HepG2 (cell line): Measurements from ENCODE around the gene GPR37L1. TPM values are rescaled to one million over a fixed set of nuclear protein-coding genes. Genes with fewer than 3 reads are reported as not detected.
A peak's percentile ranks its signal among the peaks of the same experiment; 100 is the strongest.

ENCODE experiments used
- ASH2L ChIP-seq: fragments of 300-600, 200-600 bp; sonication (generic); IDR thresholded peaks from 2 replicates; pipeline ENCODE4 v1.7.0; 2017; ENCODE audit warnings: low read depth, mild to moderate bottlenecking, moderate library complexity, mixed read lengths, low read length; ENCODE audit not compliant: insufficient read length
- HDAC2 ChIP-seq: sonication (generic); formaldehyde crosslinking; IDR thresholded peaks from 2 replicates; pipeline ENCODE4 v1.4.0; 2020; ENCODE audit warnings: missing genetic modification reagents
- HMGA1 ChIP-seq: sonication (generic); formaldehyde crosslinking; conservative IDR thresholded peaks from 2 replicates; pipeline ENCODE4 v1.4.0; 2020; ENCODE audit warnings: missing genetic modification reagents
- HNF4G ChIP-seq, 2 experiments: sonication (generic) in 1 of 2; formaldehyde crosslinking in 1 of 2; IDR thresholded peaks; 2 replicates each; pipeline versions ENCODE4 v1.4.0 to v1.6.1; 2011 to 2020; ENCODE audit warnings: borderline replicate concordance in 2 of 2, low read depth in 2 of 2, mild to moderate bottlenecking in 2 of 2, low read length in 1 of 2, missing genetic modification reagents in 1 of 2, moderate library complexity in 1 of 2
- JUNB ChIP-seq: sonication (generic); formaldehyde crosslinking; IDR thresholded peaks from 2 replicates; pipeline ENCODE4 v1.8.0; 2022; ENCODE audit warnings: missing genetic modification reagents, mild to moderate bottlenecking, borderline replicate concordance
- MBNL3 ChIP-seq: fragments of 250-450 bp; sonication (Bioruptor Pico); conservative IDR thresholded peaks from 2 replicates; pipeline ENCODE4 v1.8.0; 2022; ENCODE audit warnings: mild to moderate bottlenecking, inconsistent platforms
- MED1 ChIP-seq: sonication (generic); formaldehyde crosslinking; IDR thresholded peaks from 2 replicates; pipeline ENCODE4 v1.4.0; 2020; ENCODE audit warnings: missing genetic modification reagents
- NCOA2 ChIP-seq: sonication (generic); formaldehyde crosslinking; IDR thresholded peaks from 2 replicates; pipeline ENCODE4 v1.8.0; 2022; ENCODE audit warnings: inconsistent platforms
- SETDB1 ChIP-seq: sonication (generic); formaldehyde crosslinking; IDR thresholded peaks from 2 replicates; pipeline ENCODE4 v1.5.1; 2020; ENCODE audit warnings: missing genetic modification reagents, mild to moderate bottlenecking, borderline replicate concordance
- SIX4 ChIP-seq: sonication (generic); formaldehyde crosslinking; IDR thresholded peaks from 2 replicates; pipeline ENCODE4 v1.4.0; 2020; ENCODE audit warnings: missing genetic modification reagents
- ZMYM2 ChIP-seq: sonication (generic); formaldehyde crosslinking; IDR thresholded peaks from 2 replicates; pipeline ENCODE4 v1.8.0; 2022; ENCODE audit warnings: mild to moderate bottlenecking, missing genetic modification reagents
- ZNF564 ChIP-seq: sonication (generic); formaldehyde crosslinking; IDR thresholded peaks from 2 replicates; pipeline ENCODE4 v1.8.1; 2023; ENCODE audit warnings: mild to moderate bottlenecking, missing genetic modification reagents
- ZNF747 ChIP-seq: sonication (generic); formaldehyde crosslinking; IDR thresholded peaks from 2 replicates; pipeline ENCODE4 v1.8.1; 2023; ENCODE audit warnings: missing genetic modification reagents, mild to moderate bottlenecking, borderline replicate concordance
- ZNF766 ChIP-seq: sonication (generic); formaldehyde crosslinking; IDR thresholded peaks from 2 replicates; pipeline ENCODE4 v1.5.0; 2020; ENCODE audit warnings: missing genetic modification reagents, borderline replicate concordance
- polyA plus RNA-seq, 8 experiments: library from polyadenylated mRNA; depleted of rRNA in 3 of 8; stranded (reverse) in 7 of 8; unstranded in 1 of 8; fragments of >200 nt; fragmentation: Illumina TruSeq in 4 of 8; extraction: Trizol in 4 of 8; gene quantifications; 2 replicates each; pipeline versions ENCODE4 v1.2.1 to v1.2.3, GENCODE V29; 2011 to 2016; ENCODE audit warnings: low read depth in 4 of 8, missing spikeins in 1 of 8, mixed read lengths in 1 of 8; ENCODE audit not compliant: insufficient read depth in 1 of 8
- total RNA-seq, 5 experiments: library from RNA; depleted of rRNA; stranded (reverse); fragments of >200 nt; fragmentation: Illumina TruSeq; extraction: Trizol; gene quantifications; 2 replicates each; pipeline ENCODE4 v1.2.3, GENCODE V29; 2016; ENCODE audit warnings: low read depth in 1 of 5
- TF ChIP-seq, protein P1 (sequence below): sonication (generic); formaldehyde crosslinking; IDR thresholded peaks from 2 replicates; pipeline ENCODE4 v1.5.1; 2020; ENCODE audit warnings: mild to moderate bottlenecking, moderate library complexity, missing genetic modification reagents
- TF ChIP-seq, protein P2 (sequence below): sonication (generic); formaldehyde crosslinking; IDR thresholded peaks from 2 replicates; pipeline ENCODE4 v1.9.0; 2021; ENCODE audit warnings: missing genetic modification reagents, mild to moderate bottlenecking, borderline replicate concordance
- TF ChIP-seq, protein P3 (sequence below): sonication (generic); formaldehyde crosslinking; IDR thresholded peaks from 2 replicates; pipeline ENCODE4 v1.4.0; 2020; ENCODE audit warnings: missing genetic modification reagents
- TF ChIP-seq, protein P4 (sequence below): sonication (generic); formaldehyde crosslinking; IDR thresholded peaks from 2 replicates; pipeline ENCODE4; 2020; ENCODE audit warnings: missing genetic modification reagents, mild to moderate bottlenecking, borderline replicate concordance
- TF ChIP-seq, protein P5 (sequence below): IDR thresholded peaks from 2 replicates; pipeline ENCODE4 v1.6.1; 2016; ENCODE audit warnings: missing genetic modification reagents, missing compliant biosample characterization

The GPR37L1 gene
- total and polyA plus RNA-seq, 2 of the 13 experiments (the other 11 are each of a cell fraction or from before 2014, with no cell fraction given), result 0.13 TPM; not detected in 1

DNA sequence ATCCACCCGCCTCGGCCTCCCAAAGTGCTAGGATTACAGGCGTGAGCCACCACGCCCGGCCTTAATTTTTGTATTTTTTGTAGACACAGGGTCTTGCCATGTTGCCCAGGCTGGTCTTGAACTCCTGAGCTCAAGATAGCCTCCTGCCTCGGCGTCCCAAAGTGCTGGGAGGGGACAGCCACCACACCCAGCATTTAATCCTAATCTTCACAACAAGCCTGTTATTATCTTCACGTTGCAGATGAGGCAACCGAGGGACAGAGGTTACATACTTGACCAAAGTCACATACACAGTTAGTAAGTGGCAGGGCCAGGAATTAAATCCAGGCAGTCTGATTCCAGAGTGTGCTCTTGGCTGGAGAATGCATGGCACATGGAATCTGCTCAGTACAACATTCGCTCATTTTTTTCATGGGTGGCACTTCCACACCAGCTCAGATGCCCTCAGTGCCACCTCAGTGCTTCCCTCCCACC lies 4.8 kb upstream of the GPR37L1 start (continued):
- TF ChIP-seq, protein P1, sequence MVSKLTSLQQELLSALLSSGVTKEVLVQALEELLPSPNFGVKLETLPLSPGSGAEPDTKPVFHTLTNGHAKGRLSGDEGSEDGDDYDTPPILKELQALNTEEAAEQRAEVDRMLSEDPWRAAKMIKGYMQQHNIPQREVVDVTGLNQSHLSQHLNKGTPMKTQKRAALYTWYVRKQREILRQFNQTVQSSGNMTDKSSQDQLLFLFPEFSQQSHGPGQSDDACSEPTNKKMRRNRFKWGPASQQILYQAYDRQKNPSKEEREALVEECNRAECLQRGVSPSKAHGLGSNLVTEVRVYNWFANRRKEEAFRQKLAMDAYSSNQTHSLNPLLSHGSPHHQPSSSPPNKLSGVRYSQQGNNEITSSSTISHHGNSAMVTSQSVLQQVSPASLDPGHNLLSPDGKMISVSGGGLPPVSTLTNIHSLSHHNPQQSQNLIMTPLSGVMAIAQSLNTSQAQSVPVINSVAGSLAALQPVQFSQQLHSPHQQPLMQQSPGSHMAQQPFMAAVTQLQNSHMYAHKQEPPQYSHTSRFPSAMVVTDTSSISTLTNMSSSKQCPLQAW, result 0 out of 2 replicates have a peak, but pooled peaks have one; percentile 24
- TF ChIP-seq HNF4G (IDR thresholded peaks at IDR 0.05; ENCODE audit: borderline replicate concordance, low read depth, low read length) (no peak), HNF4G (CRISPR knock-in tag; IDR thresholded peaks at IDR 0.05; ENCODE audit: borderline replicate concordance, low read depth) (no peak), HMGA1 (CRISPR knock-in tag) (no peak), ASH2L (no peak), SIX4 (no peak), HDAC2 (0 out of 2 replicates have a peak, but pooled peaks have one; percentile 29), ZNF747 (CRISPR knock-in tag) (no peak), MBNL3 (no peak), JUNB (CRISPR knock-in tag) (no peak), ZMYM2 (CRISPR knock-in tag) (peak; percentile 62; the same call in 1 of the 2 replicates), MED1 (CRISPR knock-in tag) (peak; percentile 50), NCOA2 (CRISPR knock-in tag) (no peak), ZNF564 (no peak), SETDB1 (no peak), ZNF766 (no peak)
- TF ChIP-seq, protein P2, sequence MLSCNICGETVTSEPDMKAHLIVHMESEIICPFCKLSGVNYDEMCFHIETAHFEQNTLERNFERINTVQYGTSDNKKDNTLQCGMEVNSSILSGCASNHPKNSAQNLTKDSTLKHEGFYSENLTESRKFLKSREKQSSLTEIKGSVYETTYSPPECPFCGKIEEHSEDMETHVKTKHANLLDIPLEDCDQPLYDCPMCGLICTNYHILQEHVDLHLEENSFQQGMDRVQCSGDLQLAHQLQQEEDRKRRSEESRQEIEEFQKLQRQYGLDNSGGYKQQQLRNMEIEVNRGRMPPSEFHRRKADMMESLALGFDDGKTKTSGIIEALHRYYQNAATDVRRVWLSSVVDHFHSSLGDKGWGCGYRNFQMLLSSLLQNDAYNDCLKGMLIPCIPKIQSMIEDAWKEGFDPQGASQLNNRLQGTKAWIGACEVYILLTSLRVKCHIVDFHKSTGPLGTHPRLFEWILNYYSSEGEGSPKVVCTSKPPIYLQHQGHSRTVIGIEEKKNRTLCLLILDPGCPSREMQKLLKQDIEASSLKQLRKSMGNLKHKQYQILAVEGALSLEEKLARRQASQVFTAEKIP, result no peak
- TF ChIP-seq, protein P3, sequence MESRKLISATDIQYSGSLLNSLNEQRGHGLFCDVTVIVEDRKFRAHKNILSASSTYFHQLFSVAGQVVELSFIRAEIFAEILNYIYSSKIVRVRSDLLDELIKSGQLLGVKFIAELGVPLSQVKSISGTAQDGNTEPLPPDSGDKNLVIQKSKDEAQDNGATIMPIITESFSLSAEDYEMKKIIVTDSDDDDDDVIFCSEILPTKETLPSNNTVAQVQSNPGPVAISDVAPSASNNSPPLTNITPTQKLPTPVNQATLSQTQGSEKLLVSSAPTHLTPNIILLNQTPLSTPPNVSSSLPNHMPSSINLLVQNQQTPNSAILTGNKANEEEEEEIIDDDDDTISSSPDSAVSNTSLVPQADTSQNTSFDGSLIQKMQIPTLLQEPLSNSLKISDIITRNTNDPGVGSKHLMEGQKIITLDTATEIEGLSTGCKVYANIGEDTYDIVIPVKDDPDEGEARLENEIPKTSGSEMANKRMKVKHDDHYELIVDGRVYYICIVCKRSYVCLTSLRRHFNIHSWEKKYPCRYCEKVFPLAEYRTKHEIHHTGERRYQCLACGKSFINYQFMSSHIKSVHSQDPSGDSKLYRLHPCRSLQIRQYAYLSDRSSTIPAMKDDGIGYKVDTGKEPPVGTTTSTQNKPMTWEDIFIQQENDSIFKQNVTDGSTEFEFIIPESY (CRISPR knock-in tag), result no peak
- TF ChIP-seq, protein P4, sequence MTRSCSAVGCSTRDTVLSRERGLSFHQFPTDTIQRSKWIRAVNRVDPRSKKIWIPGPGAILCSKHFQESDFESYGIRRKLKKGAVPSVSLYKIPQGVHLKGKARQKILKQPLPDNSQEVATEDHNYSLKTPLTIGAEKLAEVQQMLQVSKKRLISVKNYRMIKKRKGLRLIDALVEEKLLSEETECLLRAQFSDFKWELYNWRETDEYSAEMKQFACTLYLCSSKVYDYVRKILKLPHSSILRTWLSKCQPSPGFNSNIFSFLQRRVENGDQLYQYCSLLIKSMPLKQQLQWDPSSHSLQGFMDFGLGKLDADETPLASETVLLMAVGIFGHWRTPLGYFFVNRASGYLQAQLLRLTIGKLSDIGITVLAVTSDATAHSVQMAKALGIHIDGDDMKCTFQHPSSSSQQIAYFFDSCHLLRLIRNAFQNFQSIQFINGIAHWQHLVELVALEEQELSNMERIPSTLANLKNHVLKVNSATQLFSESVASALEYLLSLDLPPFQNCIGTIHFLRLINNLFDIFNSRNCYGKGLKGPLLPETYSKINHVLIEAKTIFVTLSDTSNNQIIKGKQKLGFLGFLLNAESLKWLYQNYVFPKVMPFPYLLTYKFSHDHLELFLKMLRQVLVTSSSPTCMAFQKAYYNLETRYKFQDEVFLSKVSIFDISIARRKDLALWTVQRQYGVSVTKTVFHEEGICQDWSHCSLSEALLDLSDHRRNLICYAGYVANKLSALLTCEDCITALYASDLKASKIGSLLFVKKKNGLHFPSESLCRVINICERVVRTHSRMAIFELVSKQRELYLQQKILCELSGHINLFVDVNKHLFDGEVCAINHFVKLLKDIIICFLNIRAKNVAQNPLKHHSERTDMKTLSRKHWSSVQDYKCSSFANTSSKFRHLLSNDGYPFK, result no peak
- TF ChIP-seq, protein P5, sequence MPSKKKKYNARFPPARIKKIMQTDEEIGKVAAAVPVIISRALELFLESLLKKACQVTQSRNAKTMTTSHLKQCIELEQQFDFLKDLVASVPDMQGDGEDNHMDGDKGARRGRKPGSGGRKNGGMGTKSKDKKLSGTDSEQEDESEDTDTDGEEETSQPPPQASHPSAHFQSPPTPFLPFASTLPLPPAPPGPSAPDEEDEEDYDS (CRISPR knock-in tag), result no peak
